ENCODE data around the gene STRN.
"Not testable (repeated sequence)": the region's sequence is repeated elsewhere in the genome, so short reads cannot be mapped to it uniquely, and the experiment has no call there.

STRN gene, protein sequence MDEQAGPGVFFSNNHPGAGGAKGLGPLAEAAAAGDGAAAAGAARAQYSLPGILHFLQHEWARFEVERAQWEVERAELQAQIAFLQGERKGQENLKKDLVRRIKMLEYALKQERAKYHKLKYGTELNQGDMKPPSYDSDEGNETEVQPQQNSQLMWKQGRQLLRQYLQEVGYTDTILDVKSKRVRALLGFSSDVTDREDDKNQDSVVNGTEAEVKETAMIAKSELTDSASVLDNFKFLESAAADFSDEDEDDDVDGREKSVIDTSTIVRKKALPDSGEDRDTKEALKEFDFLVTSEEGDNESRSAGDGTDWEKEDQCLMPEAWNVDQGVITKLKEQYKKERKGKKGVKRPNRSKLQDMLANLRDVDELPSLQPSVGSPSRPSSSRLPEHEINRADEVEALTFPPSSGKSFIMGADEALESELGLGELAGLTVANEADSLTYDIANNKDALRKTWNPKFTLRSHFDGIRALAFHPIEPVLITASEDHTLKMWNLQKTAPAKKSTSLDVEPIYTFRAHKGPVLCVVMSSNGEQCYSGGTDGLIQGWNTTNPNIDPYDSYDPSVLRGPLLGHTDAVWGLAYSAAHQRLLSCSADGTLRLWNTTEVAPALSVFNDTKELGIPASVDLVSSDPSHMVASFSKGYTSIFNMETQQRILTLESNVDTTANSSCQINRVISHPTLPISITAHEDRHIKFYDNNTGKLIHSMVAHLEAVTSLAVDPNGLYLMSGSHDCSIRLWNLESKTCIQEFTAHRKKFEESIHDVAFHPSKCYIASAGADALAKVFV

GRCh38 chr2:36966370-36967235 lies at the start of gene STRN:
TSS of gene STRN (minus strand) at chr2:36966536. CDS start at chr2:36966463, 73 bp downstream.
- peak; percentile 97 for DNase-seq

DNA sequence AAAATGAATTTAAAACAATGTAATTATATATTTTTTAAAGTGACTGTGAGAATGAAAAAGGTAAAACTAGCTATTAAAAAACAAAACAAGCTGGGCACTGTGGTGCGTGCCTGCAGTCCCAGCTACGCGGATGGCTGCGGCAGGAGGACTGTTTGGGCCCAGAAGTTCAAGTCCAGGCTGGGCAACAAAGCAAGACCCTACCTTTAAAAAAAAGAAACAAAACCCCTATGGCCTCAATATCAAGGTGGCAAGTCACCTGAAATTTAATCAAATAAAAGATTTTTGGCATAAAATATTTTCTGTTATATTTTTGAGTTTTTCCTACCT lies 46.9 kb upstream of the STRN start:
- no peak for DNase-seq

- peak; percentile 8 for DNase-seq
Measured at GRCh38 chr2:37011130-37011529, 44.8 kb upstream of the STRN start.

- peak; percentile 26 for DNase-seq
Measured at GRCh38 chr2:37005118-37005868, 39.0 kb upstream of the STRN start.

GRCh38 chr2:37000988-37001556 lies 34.7 kb upstream of the STRN start:
- DNase-seq, result no peak

- no peak for DNase-seq
Measured at GRCh38 chr2:37000318-37000717, 34.0 kb upstream of the STRN start.

- not testable (repeated sequence) for DNase-seq
Measured at GRCh38 chr2:36999416-36999815, 33.1 kb upstream of the STRN start.

DNA sequence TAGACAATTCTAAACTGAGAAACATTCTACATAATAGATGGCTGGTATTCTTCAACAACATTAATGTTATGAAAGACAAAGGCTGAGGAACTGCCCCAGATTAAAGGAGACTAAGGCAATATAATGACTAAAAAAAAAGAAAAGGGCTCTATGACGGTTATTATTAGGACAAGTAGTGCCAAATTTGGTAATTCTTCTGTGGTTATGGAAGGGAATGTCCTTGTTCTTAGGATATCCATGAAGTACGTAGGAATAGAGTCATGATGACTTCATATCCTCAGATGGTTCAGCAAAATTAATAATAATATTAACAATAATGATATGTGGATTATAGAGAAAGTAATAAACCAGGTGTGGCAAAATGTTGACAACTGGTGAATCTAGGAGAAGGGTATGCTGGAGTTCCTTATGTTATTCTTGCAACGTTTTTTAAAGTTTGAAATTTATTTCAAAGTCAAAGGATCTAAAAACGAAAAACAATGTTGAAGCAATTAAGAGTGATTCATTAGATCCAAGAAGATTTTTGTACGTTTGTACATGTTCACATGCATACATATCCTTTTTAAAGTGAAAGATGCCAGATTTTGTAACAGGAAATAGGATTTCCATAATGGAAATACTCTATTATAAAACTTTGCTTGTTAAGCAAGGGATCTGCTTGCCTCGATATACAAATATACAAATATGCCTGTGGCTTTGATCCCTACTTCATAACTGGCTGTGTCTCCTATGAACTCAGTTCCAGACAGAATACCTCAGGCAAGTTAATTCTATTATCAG lies 27.7 kb upstream of the STRN start:
- no peak for DNase-seq

GRCh38 chr2:36988008-36988407 lies 21.7 kb upstream of the STRN start:
- no peak for DNase-seq

GRCh38 chr2:36982467-36982866 lies 16.1 kb upstream of the STRN start:
- no peak for DNase-seq

DNA sequence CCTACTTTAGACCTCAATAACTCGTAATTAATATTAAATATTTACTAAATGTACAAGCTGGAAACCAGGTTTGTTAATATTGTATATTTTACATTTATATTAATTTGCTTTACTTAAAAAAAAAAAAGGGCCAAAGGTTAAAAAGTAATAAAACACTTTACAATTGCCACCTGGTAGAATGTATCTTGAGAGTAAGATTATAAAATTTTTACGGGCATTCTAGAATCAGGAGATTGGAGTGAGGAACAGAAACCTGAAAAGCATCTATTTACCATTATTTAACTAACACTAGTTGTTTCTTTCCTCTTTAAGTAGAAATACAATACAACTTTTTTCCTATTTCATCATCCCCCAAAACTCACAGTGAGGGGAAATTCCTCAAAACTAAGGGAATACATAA lies 15.6 kb upstream of the STRN start:
- no peak for DNase-seq

DNA sequence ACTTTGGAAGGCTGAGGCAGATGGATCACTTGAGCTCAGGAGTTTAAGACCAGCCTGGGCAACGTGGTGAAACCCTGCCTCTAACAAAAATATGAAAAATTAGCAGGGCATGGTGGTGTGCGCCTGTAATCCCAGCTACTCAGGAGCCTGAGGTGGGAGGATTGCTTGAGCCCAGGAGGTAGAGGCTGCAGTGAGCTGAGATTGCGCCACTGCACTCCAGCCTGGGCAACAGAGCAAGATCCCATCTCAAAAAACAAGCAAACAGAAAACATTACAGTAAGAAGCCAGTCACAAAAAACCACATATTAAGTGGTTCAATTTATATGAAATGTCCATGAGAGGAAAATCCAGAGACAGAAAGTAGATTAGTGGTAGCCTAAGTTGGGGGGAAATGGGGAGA lies 12.7 kb upstream of the STRN start:
- DNase-seq, result not testable (repeated sequence)

DNA sequence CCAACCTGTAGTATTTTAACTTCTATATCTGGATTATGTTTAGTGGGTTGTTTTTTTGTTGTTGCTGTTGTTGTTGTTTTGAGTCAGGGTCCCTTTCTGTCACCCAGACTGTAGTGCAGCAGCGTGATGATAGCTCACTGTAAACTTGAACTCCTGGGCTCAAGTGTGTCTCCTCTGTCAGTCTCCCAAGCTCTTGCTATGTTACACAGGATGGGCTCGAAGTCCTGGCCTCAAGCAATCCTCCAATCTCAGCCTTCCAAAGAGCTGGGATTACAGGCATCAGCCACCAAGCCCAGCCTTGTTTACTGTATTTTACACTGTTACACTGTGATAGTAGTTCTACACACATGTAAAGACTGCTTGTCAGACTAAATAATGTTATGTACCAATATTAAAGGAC lies 9.7 kb upstream of the STRN start:
- no peak for DNase-seq

DNA sequence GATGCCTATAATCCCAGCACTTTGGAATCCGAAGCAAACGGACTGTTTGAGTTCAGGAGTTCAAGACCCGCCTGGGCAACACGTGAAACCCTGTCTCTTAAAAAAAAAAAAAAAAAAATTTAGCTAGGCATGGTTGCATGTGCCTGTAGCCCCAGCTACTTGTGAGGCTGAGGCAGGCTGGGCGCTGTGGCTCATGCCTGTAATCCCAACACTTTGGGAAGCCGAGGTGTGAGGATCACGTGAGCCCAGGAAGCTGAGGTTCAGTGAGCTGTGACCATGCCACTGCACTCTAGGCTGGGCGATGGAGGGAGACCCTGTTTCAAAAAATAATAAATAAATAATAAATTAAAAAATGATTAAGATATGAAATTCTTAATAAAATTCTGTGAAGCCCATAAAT lies 9.0 kb upstream of the STRN start:
- DNase-seq, result no peak

GRCh38 chr2:36973320-36973719 lies 7.0 kb upstream of the STRN start:
- no peak for DNase-seq

GRCh38 chr2:36971990-36972389 lies 5.7 kb upstream of the STRN start:
- DNase-seq, result no peak

DNA sequence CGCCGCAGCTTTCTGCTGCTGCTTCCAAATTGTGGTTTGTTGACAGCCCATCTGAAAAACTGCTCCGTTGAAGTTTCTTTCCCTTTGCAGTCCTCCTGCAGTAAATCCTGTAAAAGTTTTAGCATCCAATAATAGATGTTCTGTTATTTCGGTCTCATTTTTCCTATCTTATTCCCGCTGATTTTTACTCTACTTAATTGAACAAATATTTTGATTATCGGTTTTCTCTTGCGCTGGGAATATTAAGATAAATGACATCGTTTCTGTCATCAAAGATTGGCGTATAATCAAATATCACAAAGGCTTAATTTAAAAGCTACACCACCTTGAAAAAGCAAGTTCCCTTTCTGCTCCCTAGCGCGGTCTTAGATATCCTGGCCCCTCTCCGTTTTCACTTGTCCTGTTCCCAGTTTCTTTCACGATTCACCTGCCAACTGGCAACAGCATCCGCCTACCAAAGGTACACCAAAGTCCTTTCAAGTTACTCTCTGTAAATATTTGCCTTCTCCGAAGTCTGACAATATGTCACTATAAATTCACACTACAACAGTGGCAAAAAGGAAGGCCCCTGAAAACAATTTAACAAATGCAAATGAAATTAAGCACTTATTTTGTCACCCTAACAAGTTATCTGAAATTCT lies 1.0 kb upstream of the STRN start:
- no peak for DNase-seq

GRCh38 chr2:36965751-36966369 lies 476 bp downstream of the STRN start:
- DNase-seq, result peak; percentile 32

DNA sequence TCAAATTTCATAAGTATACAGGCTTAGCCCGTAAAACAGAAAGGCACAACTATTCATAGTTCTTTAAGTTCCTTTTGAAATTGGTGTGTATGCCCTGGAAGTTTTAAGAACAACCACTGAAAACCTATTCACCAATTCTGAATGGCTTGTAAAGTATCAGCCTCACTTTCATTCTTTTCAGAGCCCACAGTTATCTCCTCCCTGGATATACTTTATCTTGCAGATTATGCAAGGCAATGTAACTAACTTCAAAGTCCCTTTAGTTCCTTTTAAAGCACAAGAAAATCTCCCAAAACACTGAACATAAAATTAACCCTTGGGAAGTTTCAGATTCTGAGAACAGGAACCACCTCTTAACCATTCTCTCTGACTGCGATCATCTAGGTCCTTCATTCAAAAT lies 1.1 kb downstream of the STRN start:
- DNase-seq, result no peak

DNA sequence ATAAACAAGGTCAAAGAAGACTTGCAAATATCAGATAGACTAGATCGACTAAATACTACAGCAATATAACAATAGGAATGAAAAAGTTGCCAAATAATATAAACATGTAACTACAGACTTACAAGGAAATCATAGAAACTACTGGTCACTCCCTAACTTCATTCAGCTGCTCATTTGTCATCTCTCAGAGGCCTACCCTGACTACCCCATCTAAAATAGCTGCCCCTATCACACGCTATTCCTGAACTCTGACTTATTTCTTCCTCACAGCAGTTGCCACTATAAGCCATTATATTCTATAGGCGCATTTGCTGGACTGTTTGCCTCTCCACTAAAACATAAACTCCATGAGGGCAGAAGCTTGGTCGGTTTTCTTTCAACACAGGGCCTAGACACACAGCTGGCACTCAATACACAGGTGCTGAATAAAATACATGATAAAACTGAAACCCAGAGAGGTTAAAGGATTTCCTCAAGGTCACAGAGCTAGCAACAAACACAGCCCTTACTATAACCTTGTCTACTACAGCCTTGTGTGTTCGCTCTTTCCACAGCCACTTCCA lies 1.8 kb downstream of the STRN start:
- DNase-seq, result no peak
